GM21825 (cell line): ENCODE results near the gene DUSP15.

ENCODE experiments used
- ATAC-seq: cut with Tn5 transposase; IDR thresholded peaks from one replicate; pipeline ENCODE4 v1.9.1; 2021; ENCODE audit warnings: mild to moderate bottlenecking, moderate library complexity; ENCODE audit not compliant: unreplicated experiment

DUSP15 gene

GRCh38 chr20:31894980-31895675 is 24.8 kb upstream of the DUSP15 start:
- ATAC-seq, result peak; percentile 89

DNA sequence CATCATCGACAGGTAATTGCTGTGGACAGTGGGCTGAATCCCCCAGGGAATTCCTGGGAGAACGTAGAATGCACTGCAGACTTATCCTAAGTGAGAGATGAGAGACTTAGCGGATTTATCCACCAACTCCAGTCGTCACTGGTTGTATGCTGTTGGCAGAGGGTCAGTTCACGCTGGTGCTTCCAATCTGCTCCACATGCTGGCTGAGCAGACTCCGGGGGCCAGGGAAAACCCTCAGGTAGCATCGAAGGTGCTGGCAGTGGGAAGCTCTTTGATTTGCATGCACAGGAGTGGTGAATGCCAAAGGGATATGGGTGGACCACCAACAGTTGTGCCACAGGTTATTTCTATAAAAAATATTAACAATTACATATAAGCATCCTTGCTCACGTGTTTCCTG is 20.3 kb upstream of the DUSP15 start:
- no peak for ATAC-seq

GRCh38 chr20:31883829-31884228 is 13.5 kb upstream of the DUSP15 start:
- ATAC-seq, result no peak

DNA sequence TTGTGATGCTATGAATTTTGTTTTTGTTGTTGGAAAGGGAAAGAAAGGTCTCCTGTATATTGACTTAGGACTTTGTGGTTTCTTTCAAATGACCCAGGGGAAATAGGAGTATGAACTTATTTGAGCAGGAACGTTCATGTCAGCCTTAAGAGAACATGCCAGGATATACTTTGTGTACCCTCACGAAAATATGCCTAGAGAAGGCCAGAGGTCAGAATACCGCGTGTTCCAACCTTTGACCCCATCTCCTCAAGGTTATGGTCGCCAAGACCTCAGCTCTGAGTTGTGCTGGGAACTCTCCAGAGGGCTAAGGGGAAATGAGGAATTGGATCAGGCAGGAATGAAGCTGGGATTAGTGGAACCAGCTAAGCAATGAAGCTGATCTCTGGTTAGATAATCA is 11.6 kb upstream of the DUSP15 start:
- ATAC-seq, result no peak

DNA sequence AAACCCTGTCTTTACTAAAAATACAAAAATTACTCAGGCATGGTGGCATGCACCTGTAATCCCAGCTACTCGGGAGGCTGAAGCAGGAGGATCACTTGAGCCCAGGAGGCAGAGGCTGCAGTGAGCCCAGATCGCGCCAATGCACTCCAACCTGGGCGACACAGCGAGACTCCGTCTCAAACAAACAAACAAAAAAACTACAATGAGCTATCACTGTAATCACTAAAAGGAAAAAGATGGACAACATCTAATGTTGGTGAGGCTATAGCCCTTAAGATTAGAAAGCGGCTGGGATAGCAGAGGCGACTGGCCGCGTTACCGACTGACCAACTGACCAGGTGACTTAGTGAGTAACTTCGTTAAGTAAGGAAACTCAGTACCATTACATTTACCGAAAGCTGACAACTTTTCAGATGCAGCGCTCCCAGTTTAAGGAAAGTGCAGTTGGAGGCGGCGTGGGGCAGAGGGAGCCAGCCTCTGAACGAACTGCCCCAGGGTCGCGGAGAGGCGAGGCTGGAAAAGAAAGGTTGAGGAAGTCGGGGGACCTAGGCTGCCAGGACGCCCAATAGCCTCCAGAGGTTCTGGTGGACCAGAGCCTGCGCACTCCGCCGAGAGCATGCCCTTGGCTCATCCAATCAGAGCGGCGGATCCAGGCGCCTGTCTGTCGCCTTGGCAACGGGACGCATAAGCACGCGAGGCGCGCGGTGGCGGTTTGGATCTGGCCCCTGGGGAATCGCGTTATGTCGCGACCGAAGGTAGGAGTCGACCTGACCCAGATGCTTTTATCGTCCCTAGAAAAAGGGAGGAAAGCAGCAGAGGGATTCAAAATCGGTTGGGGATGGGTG is 9.0 kb upstream of the DUSP15 start:
- peak; percentile 55 for ATAC-seq

DNA sequence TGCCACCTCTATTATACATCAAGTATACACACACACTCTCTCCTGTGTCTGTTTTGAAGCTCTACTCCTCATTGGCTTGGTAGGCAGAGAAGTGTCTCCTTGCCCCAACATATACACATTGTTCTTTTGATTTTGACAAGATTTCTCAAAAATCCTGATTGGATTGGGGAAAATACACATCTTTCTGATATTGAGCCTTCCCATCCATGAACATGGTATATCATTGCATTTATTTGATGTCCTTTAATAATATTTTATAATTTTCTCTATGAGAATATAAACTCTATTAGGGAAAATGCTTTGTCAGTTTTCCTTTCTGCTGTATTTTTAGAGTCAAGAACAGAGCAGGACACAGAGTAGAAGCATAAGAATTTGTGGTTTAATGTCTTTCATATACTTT is 7.4 kb upstream of the DUSP15 start:
- no peak for ATAC-seq

- no peak for ATAC-seq
These were observed 5.3 kb upstream of the DUSP15 start for GRCh38 chr20:31875671-31876070.

- ATAC-seq, result no peak
These were observed 2.1 kb upstream of the DUSP15 start for GRCh38 chr20:31872406-31872805.

DNA sequence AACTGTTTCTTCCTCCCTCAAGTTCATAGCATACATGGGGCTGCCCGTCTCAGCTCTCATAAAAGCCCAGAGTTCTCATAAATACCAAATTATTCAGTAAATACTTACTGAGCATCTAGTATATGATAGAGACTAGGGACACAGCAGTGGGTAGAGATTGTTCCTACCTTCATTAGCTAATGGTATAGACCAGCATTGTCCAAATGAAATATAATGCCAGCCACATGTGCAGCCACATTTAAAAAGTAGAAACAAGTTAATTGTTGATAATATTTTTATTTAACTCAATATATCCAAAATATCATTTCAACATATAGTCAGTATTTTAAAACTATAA is 1.3 kb upstream of the DUSP15 start:
- ATAC-seq, result no peak

DNA sequence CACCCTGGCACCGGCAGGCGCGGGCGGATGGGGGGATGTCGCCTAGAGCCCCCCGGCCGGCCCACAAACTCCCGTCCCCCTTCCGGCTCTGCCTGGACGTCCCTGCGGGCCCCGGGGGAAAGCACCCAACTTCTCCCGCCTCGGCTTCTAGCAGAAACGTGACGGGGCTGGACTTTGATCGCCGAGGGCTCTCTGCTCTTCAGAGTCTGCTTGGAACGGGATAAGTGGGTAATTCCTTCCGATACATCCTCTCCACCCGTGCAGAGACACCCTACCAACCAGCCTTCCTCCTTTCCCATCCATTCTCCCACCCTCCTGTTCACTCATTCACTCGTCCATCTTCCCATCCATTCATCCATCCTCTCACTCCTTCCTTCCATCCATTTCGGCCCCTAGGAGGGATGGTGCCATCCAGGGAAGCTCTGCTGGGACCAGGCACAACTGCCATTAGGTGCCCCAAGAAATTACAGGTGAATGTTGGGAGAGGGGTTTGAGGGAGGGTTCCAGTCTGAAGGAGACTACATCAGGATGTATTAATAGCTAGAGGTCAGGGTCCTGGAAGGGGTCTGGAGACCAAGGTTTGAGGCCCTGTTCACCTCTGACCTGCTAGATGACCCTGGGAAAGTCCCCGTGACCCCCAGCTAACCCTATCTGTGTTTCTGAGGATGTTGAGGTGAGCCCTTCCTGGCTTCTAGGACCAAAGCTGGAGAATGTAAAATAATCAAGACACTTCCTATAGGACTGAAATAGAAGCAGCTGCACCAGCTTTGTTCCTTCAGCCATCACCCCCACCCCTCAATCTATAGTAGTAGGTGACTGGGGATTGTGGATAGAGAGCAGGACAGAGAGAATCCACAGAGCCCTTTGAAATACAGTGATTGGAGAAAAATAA is 645 bp upstream of the DUSP15 start:
- ATAC-seq, result no peak

DNA sequence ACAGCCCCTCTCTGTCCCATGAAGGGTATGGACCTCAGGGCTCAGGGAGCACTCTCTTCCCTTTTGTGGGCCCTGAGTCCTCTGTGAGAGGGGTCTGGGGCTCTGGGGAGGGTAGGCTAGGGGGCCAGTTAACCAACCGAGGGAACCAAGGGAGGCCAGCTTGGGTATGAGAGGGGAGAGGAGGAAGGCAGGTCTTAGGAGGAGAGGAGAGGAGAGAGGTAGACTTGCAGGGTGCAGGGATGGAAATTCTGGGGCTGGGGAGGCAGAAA is 720 bp downstream of the DUSP15 start:
- ATAC-seq, result no peak

- no peak for ATAC-seq
These were observed 1.3 kb downstream of the DUSP15 start for GRCh38 chr20:31868853-31869672.

- no peak for ATAC-seq
These were observed 4.1 kb downstream of the DUSP15 start for GRCh38 chr20:31866221-31866620.

GRCh38 chr20:31864521-31865400 is 5.6 kb downstream of the DUSP15 start:
- no peak for ATAC-seq

DNA sequence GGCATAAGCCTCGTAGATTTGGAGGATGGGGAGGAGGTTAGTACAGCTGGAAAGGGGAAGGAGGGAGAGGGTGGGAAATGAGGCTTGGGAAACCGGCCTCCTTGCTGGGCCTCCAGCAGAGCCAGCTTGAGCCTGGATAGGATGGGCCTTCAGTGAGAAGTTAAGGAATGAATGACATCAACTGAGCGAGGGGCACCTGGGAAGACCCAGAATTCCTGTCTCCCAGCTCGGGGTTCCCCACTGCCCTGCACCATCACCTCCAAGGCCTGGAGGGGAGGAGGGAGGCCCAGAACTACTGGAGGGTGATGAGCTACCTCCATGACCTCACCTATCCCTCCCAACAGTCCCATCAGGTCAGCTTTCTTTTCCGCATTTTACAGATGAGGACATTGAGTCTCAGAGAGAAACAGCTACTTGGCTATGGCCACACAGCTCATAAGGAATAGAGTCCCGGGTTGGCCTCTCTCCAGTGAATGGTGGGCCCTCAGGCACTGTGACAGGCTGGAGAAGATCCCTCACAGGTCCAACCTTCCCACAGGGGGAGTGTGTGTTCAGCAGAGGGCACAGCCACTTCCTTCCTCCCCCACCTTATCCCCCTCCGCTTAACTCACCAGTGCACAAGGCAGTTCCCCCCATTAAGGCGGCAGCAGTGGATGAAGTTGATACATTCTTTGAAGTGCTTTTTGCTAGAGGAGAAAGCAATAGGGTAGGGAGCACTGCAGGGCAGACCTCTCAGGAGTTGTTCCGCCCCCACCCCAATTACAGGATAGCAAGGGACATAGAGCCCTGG is 6.8 kb downstream of the DUSP15 start:
- ATAC-seq, result no peak

GRCh38 chr20:31862506-31862905 is 7.8 kb downstream of the DUSP15 start:
- no peak for ATAC-seq

DNA sequence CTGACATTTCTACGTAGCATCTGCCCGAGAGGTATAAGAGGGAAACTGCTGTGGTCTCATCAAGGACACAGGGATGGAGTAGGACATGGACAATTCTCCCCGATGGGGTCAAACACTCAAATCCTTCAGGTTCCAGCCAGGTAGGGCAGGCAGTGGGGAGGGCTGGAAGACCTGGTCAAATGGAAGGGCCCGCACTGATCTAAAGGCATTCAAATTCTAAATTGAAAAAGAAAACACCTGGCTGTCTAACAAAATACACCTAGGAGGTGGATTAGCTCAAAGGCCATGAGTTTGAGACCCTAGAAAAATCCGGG is 8.2 kb downstream of the DUSP15 start:
- no peak for ATAC-seq

DNA sequence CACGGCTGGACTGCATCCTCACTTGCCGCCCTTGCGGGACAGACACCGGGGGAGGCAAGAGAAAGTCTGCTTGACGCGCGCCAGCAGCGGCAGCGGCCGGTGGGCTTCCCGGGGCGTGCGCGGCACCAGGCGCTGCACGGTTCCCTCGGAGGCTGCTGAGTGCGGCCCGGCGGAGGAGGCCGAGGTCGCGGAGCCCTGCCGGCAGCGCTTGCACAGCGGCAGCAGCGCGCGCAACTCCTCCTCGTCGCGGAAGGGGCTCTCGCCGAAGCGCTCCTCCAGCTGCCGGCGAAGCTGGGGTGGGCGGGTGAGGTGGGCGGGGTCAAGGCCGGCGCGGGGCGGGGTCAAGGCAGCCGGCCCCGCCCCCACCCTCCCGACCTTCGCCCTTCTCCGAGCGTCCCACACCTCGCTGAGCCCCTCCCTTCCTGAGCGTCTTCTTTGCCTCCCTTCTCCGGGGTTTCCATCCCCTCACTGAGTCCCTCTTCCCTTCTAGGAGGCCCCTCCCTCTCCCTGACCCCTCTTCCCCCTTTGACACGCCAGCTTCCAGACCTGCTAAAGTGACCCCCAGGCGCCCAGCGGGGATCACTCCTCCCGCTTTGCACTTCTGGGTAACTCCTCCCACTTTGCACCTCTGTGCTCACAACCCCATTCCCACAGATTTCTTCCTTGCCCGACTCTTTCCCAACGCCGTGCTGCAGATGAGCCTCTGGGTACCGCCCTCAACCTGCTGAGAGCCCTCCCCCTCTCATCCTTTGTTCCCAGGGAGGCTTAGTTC is 8.8 kb downstream of the DUSP15 start:
- ATAC-seq, result no peak

GRCh38 chr20:31861135-31861384 is 9.3 kb downstream of the DUSP15 start:
- ATAC-seq, result no peak
